Measurements from ENCODE around the gene NDUFB3. TPM values are rescaled to one million over a fixed set of nuclear protein-coding genes. Genes with fewer than 3 reads are reported as not detected.

The NDUFB3 gene
- total and polyA plus RNA-seq, 7 donors: 85.3 to 370 (median 97.9) TPM

DNA sequence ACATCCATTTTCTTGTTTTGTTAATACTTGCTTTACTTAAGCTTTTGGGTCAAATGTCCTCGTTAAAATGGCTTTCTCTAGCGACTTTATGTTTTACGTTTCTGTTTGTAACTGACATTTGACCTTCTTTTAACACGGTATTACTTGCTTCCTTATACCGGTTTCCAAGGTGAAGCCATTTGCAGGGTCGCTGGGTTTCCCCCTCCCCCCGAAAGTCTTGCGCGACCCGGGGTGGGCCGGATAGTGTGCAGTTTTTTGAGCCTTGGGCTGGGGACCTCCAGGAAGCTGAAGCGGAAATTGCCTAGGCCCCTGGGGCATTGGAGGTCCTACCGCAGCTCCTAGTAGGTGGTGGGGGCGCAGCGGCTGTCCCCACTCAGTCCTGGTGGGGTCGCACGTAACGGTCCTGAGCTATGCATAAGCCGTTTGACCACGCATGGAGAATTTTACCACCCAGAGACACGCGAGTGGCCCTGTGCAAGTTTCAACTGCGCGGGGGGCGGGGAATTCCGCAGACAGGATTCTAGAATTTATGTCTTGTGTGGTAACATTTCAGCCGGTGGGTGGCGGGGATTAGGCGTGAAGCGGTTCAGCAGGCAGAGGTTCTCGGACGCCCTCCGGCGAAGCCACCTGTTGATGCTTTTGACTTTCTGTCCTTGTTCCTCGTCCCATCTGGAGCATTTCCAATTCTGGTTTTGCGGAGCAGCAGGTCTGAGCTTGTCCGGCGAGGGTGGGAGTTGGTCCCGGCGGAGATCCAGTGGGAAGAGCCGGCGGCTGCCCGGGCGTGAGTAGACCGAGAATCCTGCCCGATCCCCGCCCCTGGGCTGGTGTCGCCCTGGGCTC, 46.5 kb downstream of the NDUFB3 start:
- DNase-seq: peak; percentile 93
- peaks cover 0 to 50% (median 29%) of the 10 kb centered on the region in 4 donors for H3K4me1 ChIP-seq
- H3K36me3 ChIP-seq: peaks cover 0 to 1% (median 0%) of the 10 kb centered on the region in 4 donors
- H3K27ac ChIP-seq: peak overlapping the region; percentile 98 to 99 (median 98)
- no peaks in the 10 kb centered on the region for H3K9me3 ChIP-seq
- H3K4me3 ChIP-seq: peak overlapping the region; percentile 80 to 91 (median 85)
- intact Hi-C loops (cut with DNase I): loop anchor here (2.0 to 5.0 kb wide), 2 partner anchors 39 to 156 kb away; partner anchors contain the start of gene ORC2
- 0 to 1% methylated on average over 48 of the region's 48 CpGs for WGBS, 2 donors
- no peaks in the 10 kb centered on the region for H3K27me3 ChIP-seq
- TF ChIP-seq, protein P1, sequence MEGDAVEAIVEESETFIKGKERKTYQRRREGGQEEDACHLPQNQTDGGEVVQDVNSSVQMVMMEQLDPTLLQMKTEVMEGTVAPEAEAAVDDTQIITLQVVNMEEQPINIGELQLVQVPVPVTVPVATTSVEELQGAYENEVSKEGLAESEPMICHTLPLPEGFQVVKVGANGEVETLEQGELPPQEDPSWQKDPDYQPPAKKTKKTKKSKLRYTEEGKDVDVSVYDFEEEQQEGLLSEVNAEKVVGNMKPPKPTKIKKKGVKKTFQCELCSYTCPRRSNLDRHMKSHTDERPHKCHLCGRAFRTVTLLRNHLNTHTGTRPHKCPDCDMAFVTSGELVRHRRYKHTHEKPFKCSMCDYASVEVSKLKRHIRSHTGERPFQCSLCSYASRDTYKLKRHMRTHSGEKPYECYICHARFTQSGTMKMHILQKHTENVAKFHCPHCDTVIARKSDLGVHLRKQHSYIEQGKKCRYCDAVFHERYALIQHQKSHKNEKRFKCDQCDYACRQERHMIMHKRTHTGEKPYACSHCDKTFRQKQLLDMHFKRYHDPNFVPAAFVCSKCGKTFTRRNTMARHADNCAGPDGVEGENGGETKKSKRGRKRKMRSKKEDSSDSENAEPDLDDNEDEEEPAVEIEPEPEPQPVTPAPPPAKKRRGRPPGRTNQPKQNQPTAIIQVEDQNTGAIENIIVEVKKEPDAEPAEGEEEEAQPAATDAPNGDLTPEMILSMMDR (IDR thresholded peaks at IDR 0.05): peak; percentile 30 to 54 (median 47)
- TF ChIP-seq POLR2A (IDR thresholded peaks at IDR 0.05) (peak in 1 of 2 donors; percentile 44), POLR2AphosphoS5 (IDR thresholded peaks at IDR 0.05) (peak; percentile 43 to 74 (median 66)), EP300 (IDR thresholded peaks at IDR 0.05) (no peak)

DNA sequence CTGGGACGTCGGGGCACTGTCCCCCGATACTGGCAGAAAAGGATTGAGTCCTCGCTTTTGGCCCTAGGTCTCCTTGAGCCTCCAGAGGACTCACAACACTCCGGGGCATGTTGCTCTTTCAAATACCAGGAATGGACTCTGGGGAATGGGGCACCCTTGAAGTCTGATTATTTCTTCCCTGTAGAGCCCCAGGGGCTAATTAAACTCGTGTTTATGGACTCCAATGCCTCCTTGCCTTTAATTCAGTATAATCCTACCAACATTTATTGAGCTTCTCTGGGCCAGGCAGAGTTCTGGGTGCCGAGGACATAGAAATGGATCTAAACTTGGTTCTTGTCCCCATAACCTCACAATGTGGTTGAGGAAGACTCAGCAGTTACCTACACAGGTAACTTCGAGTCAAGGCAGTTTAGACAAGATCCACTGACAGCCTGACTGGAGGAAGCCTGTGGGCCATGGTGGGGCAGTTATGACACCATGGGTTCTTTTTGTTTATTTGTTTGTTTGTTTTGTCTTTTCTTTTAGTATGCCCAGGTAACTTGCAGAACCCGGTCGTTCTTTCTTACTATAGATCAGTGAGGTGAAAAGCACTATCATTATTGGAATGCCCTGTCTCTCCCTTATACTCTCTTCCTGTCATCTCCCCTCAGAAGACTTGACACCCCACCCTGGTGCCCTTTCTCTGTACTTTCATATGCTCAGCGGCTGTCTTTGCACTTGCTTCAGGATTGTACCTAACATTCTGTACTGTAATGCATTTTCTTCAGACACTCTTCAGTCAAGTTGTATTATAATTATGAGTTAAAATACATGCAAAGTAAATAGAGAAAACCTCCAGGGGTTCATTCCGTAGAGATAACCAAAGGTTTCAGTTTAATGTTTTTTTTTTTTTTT, 47.4 kb downstream of the NDUFB3 start:
- no peak for DNase-seq
- H3K4me3 ChIP-seq: peak overlapping the region; percentile 80 to 91 (median 85)
- TF ChIP-seq POLR2A (IDR thresholded peaks at IDR 0.05) (no peak), POLR2AphosphoS5 (IDR thresholded peaks at IDR 0.05) (no peak), EP300 (IDR thresholded peaks at IDR 0.05) (no peak)
- TF ChIP-seq, protein P1 (IDR thresholded peaks at IDR 0.05): no peak
- H3K36me3 ChIP-seq: peaks cover 0 to 6% (median 0%) of the 10 kb centered on the region in 4 donors
- H3K27me3 ChIP-seq: no peaks in the 10 kb centered on the region
- WGBS, 2 donors: 13 to 14% methylated on average over 12 of the region's 12 CpGs
- H3K9me3 ChIP-seq: no peaks in the 10 kb centered on the region
- intact Hi-C loops (cut with DNase I): loop anchor here (2.0 to 5.0 kb wide), 2 partner anchors 38 to 156 kb away; partner anchors contain the start of gene ORC2
- H3K27ac ChIP-seq: peak overlapping the region; percentile 98 to 99 (median 98)
- peaks cover 0 to 59% (median 37%) of the 10 kb centered on the region in 4 donors for H3K4me1 ChIP-seq

DNA sequence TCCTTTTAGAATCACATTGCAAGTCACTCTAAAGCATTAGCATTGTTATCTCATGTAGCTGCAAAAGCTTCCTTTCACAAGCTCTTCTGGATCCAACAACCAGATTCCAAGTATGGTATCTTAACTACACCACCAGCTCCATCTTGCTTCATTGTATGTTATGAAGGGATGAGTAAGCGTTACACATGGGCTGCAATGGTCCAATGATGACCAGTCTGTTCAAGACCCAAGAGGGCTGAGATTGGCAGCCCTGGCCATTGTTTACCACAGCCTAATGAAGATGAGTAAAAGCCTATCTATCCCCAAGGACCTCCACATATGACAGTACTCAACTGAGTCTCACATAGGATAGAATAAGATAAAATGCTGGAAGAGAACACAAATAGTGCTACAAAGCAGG, 50.5 kb downstream of the NDUFB3 start:
- intact Hi-C loops (cut with DNase I): no loop called here
- TF ChIP-seq POLR2AphosphoS5 (IDR thresholded peaks at IDR 0.05): no peak
- no peak for TF ChIP-seq POLR2A (IDR thresholded peaks at IDR 0.05)
- TF ChIP-seq, protein P1 (IDR thresholded peaks at IDR 0.05): no peak
- TF ChIP-seq EP300 (IDR thresholded peaks at IDR 0.05): no peak
- Histone ChIP-seq H3K9me3 (no peaks in the 10 kb centered on the region), H3K27me3 (no peaks in the 10 kb centered on the region), H3K4me1 (peaks cover 0 to 89% (median 63%) of the 10 kb centered on the region in 4 donors), H3K36me3 (peaks cover 0 to 6% (median 0%) of the 10 kb centered on the region in 4 donors), H3K4me3 (peak overlapping the region in 1 of 4 donors; percentile 3), H3K27ac (peak overlapping the region in 2 of 4 donors; percentile 99)
- DNase-seq: no peak
- WGBS, 2 donors: 83 to 90% methylated on average over 1 of the region's 1 CpG

DNA sequence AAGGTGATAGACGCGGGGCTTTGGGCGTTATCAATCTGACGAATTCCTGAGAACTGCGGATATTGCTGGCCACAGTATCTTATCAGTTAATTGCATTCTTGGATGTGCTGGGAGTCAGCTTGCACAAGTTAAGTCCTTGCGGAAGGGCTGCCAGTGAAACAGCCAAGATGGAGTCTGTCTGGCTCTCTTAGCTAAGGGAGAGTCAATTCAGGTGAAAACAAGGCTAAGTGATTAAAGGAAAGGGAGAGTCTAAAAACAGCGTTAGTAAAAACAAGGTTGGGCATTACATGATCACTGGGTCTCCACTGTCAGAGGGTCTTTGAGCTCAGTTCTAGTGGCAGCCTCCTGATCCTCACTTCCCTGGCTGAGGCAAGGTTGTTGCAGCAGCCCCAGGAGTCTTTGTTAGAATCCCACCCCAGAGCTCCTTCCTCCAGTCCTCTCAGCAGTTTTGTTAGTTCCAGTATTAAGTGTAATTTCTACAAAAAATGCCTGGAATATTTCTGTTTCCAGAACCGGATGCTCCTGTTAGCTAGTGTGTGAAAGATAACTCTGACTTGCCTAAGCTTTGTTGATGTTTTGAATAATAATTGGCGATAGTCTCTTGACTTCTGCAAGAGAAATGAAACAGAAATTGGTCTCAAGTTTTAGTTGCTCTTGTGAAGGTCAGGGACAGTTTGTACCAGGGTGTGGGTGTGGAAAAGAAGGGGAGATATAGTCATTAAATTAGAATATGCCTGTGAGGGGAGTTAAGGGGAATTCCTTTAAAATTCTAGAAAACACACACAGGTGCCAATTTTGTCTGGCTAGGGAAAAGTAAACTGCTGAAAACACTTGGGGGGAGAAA, 54.7 kb downstream of the NDUFB3 start:
- DNase-seq: no peak
- Histone ChIP-seq H3K27me3 (no peaks in the 10 kb centered on the region), H3K36me3 (peaks cover 0 to 6% (median 0%) of the 10 kb centered on the region in 4 donors), H3K9me3 (no peaks in the 10 kb centered on the region), H3K4me1 (peaks cover 0 to 97% (median 84%) of the 10 kb centered on the region in 4 donors), H3K4me3 (peak overlapping the region in 2 of 4 donors; percentile 4 to 19), H3K27ac (peak overlapping the region; percentile 71 to 99 (median 76))
- TF ChIP-seq, protein P1 (IDR thresholded peaks at IDR 0.05): no peak
- TF ChIP-seq POLR2AphosphoS5 (IDR thresholded peaks at IDR 0.05): peak in 3 of 4 donors; percentile 18 to 53 (median 33)
- no peak for TF ChIP-seq POLR2A (IDR thresholded peaks at IDR 0.05)
- TF ChIP-seq EP300 (IDR thresholded peaks at IDR 0.05): no peak
- intact Hi-C loops (cut with DNase I): no loop called here
- WGBS, 2 donors: 9 to 23% methylated on average over 9 of the region's 9 CpGs
